ENCODE measurements around the gene MCTP1. TPM values are rescaled to one million over a fixed set of nuclear protein-coding genes. Genes with fewer than 3 reads are reported as not detected.

MCTP1 gene
- total and polyA plus RNA-seq, 2 of the 8 experiments (the other 6 are each of a cell fraction or from before 2014, with no cell fraction given) = 0.56 to 3.4 TPM

DNA sequence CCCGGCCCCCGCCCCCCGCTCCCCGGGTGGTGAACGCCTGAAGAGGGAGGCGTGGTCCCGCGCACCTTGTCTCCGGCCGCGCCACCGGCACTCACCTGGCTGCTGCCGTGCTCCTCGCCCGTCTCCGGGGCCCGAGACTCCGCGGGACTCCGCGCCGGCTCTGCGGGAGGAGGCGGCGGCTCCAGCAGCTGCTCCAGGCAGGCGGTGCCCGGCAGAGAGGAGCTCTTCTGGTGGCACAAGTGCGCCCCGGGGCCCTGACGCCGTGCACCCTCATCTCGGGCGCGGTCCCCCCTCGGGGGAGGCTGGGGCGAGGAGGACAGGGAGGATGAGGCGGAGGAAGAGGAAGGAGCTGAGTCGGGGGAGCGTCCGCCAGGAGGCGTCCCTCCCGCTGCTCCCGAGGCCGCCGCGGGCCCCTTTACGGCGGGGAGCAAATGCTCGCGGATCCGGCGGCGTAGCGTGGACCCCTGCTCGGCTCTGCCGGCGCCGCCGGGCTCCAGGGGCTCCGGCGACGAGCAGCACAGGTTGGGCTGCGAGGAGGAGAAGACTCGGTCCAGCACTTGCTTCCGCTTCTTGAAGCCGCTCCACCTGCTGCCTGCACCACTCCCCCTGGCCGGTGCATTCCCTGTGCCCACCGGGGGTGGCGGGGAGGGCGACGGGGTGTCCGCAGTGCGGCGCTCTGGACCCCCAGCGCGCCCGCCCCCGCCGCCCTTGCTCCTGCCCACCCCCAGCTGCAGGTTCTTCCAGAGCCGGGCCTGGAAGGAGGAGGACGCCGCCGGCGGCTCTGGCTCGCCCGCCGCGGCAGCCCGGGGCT, 928 bp downstream of the MCTP1 start (continued):
- no peak for TF ChIP-seq BACH1 (IDR thresholded peaks at IDR 0.05; ENCODE audit: low read length)
- TF ChIP-seq PHF8 (conservative IDR thresholded peaks at IDR 0.05; ENCODE audit: low read depth, low read length) = 0 out of 2 replicates have a peak, but pooled peaks have one; percentile 52
- TF ChIP-seq RBBP5 (IDR thresholded peaks at IDR 0.05; ENCODE audit: borderline replicate concordance, low read depth, low read length) = peak; percentile 79
- peak; percentile 13 to 19; a peak in 2 of 4 replicates for TF ChIP-seq RAD21 (IDR thresholded peaks at IDR 0.05 in 1 of 2, conservative IDR thresholded peaks at IDR 0.05 in 1 of 2; ENCODE audit: low read depth in 2 of 2, low read length in 2 of 2)

Data from H1 (cell line).